HEK293 (cell line): ENCODE results near the gene ANGPTL2.

Source experiments
- CTCF ChIA-PET: fragments of 350-600 bp; formaldehyde crosslinking; extraction: SDS; loops from one replicate; lab custom pipeline; 2021; ENCODE audit warnings: antibody characterized with exemption; lab: Yijun Ruan, JAX
- POLR2A ChIA-PET: fragments of 300-600 bp; formaldehyde crosslinking; extraction: SDS; loops from one replicate; lab custom pipeline; 2020; ENCODE audit warnings: antibody characterized with exemption, inconsistent platforms; lab: Yijun Ruan, JAX
- H3K27ac ChIP-seq: fragments of 200-500 bp; sonication (Bioruptor generic); 2 replicates; pipeline ENCODE4 v1.5.1; 2014; ENCODE audit warnings: low read depth, low read length, control low read depth, inconsistent platforms; ENCODE audit errors: extremely low read depth
- H3K36me3 ChIP-seq, 2 experiments: fragments of 200-500 bp in 1 of 2; sonication (Bioruptor generic) in 1 of 2; 1 replicate in 1 of 2; 2 replicates in 1 of 2; pipeline ENCODE4 v1.5.1; 2014 to 2017; ENCODE audit warnings: inconsistent platforms in 2 of 2, low read length in 2 of 2; ENCODE audit not compliant: control insufficient read depth in 2 of 2, insufficient read depth in 1 of 2
- H3K4me1 ChIP-seq: fragments of 200-500 bp; sonication (Bioruptor generic); 2 replicates; pipeline ENCODE4 v1.5.1; 2014; ENCODE audit warnings: mild to moderate bottlenecking, low read length, inconsistent platforms; ENCODE audit not compliant: control insufficient read depth, insufficient read depth
- H3K4me3 ChIP-seq: 2 replicates; pipeline ENCODE4 v1.5.1; 2011; ENCODE audit warnings: low read depth, mild to moderate bottlenecking, control low read depth, low read length, moderate library complexity
- H3K9me3 ChIP-seq: fragments of 200-500 bp; sonication (Bioruptor generic); 2 replicates; pipeline ENCODE4 v1.5.1; 2014; ENCODE audit warnings: low read depth, low read length, inconsistent platforms; ENCODE audit not compliant: control insufficient read depth, insufficient read depth
- PATZ1 ChIP-seq: fragments of 450-650 bp; formaldehyde crosslinking; IDR thresholded peaks from 2 replicates; pipeline ENCODE4 v1.5.1; 2016; ENCODE audit warnings: missing biosample characterization, missing genetic modification characterization
- SCRT1 ChIP-seq: fragments of 450-650 bp; formaldehyde crosslinking; IDR thresholded peaks from 2 replicates; pipeline ENCODE4 v1.5.1; 2016; ENCODE audit warnings: missing biosample characterization, missing genetic modification characterization, borderline replicate concordance
- TRIM28 ChIP-seq: IDR thresholded peaks from 2 replicates; pipeline ENCODE4 v1.6.1; 2011; ENCODE audit warnings: low read length, control low read depth, borderline replicate concordance
- ZBTB1 ChIP-seq: fragments of 450-650 bp; formaldehyde crosslinking; IDR thresholded peaks from 2 replicates; pipeline ENCODE4 v1.5.1; 2016; ENCODE audit warnings: missing biosample characterization, missing genetic modification characterization
- ZBTB17 ChIP-seq: fragments of 450-650 bp; formaldehyde crosslinking; IDR thresholded peaks from 2 replicates; pipeline ENCODE4 v1.5.1; 2016; ENCODE audit warnings: missing biosample characterization, missing genetic modification characterization
- ZBTB6 ChIP-seq: fragments of 450-650 bp; formaldehyde crosslinking; IDR thresholded peaks from 2 replicates; pipeline ENCODE4 v1.5.1; 2017; ENCODE audit warnings: missing biosample characterization, missing genetic modification characterization
- ZFHX2 ChIP-seq: fragments of 450-650 bp; formaldehyde crosslinking; conservative IDR thresholded peaks from 2 replicates; pipeline ENCODE4 v1.5.1; 2016; ENCODE audit warnings: missing biosample characterization, missing genetic modification characterization
- ZFP3 ChIP-seq: fragments of 450-650 bp; formaldehyde crosslinking; IDR thresholded peaks from 2 replicates; pipeline ENCODE4 v1.5.1; 2016; ENCODE audit warnings: low read depth, missing biosample characterization, missing genetic modification characterization
- ZNF112 ChIP-seq: fragments of 450-650 bp; formaldehyde crosslinking; IDR thresholded peaks from 2 replicates; pipeline ENCODE4 v1.5.0; 2017; ENCODE audit warnings: missing biosample characterization, missing genetic modification characterization
- ZNF114 ChIP-seq: fragments of 450-650 bp; formaldehyde crosslinking; IDR thresholded peaks from 2 replicates; pipeline ENCODE4 v1.5.0; 2017; ENCODE audit warnings: missing biosample characterization, missing genetic modification characterization
- ZNF146 ChIP-seq: fragments of 450-650 bp; formaldehyde crosslinking; IDR thresholded peaks from 2 replicates; pipeline ENCODE4 v1.5.1; 2016; ENCODE audit warnings: missing biosample characterization, missing genetic modification characterization
- ZNF302 ChIP-seq: fragments of 450-650 bp; formaldehyde crosslinking; IDR thresholded peaks from 2 replicates; pipeline ENCODE4 v1.5.1; 2016; ENCODE audit warnings: missing biosample characterization, missing genetic modification characterization, low read depth
- ZNF366 ChIP-seq: fragments of 450-650 bp; formaldehyde crosslinking; conservative IDR thresholded peaks from 2 replicates; pipeline ENCODE4 v1.5.1; 2016; ENCODE audit warnings: missing biosample characterization, missing genetic modification characterization
- ZNF513 ChIP-seq: fragments of 450-650 bp; IDR thresholded peaks from 2 replicates; pipeline ENCODE4 v1.5.1; 2018; ENCODE audit warnings: missing biosample characterization, missing genetic modification characterization
- ZNF530 ChIP-seq: fragments of 450-650 bp; formaldehyde crosslinking; IDR thresholded peaks from 2 replicates; pipeline ENCODE4 v1.5.1; 2016; ENCODE audit warnings: low read depth, missing biosample characterization, missing genetic modification characterization
- ZNF544 ChIP-seq: fragments of 450-650 bp; formaldehyde crosslinking; IDR thresholded peaks from 2 replicates; pipeline ENCODE4 v1.5.0; 2017; ENCODE audit warnings: missing biosample characterization, missing genetic modification characterization
- ZNF548 ChIP-seq: fragments of 450-650 bp; formaldehyde crosslinking; IDR thresholded peaks from 2 replicates; pipeline ENCODE4 v1.5.1; 2016; ENCODE audit warnings: missing biosample characterization, missing genetic modification characterization
- ZNF561 ChIP-seq: fragments of 450-650 bp; IDR thresholded peaks from 2 replicates; pipeline ENCODE4 v1.5.1; 2018; ENCODE audit warnings: missing biosample characterization, missing genetic modification characterization, borderline replicate concordance
- ZNF660 ChIP-seq: fragments of 450-650 bp; IDR thresholded peaks from 2 replicates; pipeline ENCODE4 v1.5.1; 2018; ENCODE audit warnings: missing biosample characterization, mild to moderate bottlenecking, missing genetic modification characterization
- ZNF768 ChIP-seq: fragments of 450-650 bp; formaldehyde crosslinking; IDR thresholded peaks from 2 replicates; pipeline ENCODE4 v1.5.1; 2018; ENCODE audit warnings: missing biosample characterization, mild to moderate bottlenecking, missing genetic modification characterization
- ZNF777 ChIP-seq: fragments of 450-650 bp; formaldehyde crosslinking; IDR thresholded peaks from 2 replicates; pipeline ENCODE4 v1.5.1; 2017; ENCODE audit warnings: missing biosample characterization, missing genetic modification characterization, borderline replicate concordance
- ZNF785 ChIP-seq: fragments of 450-650 bp; formaldehyde crosslinking; IDR thresholded peaks from 2 replicates; pipeline ENCODE4 v1.5.1; 2016; ENCODE audit warnings: missing biosample characterization, missing genetic modification characterization
- TF ChIP-seq, protein P1 (sequence below): fragments of 450-650 bp; formaldehyde crosslinking; IDR thresholded peaks from 2 replicates; pipeline ENCODE4 v1.5.1; 2016; ENCODE audit warnings: missing biosample characterization, missing genetic modification characterization
- TF ChIP-seq, protein P2 (sequence below): fragments of 450-650 bp; formaldehyde crosslinking; IDR thresholded peaks from 2 replicates; pipeline ENCODE4 v1.5.1; 2016; ENCODE audit warnings: missing biosample characterization, missing genetic modification characterization
- TF ChIP-seq, protein P3 (sequence below): fragments of 450-650 bp; formaldehyde crosslinking; IDR thresholded peaks from 2 replicates; pipeline ENCODE4 v1.5.1; 2016; ENCODE audit warnings: missing biosample characterization, missing genetic modification characterization

ANGPTL2 gene

DNA sequence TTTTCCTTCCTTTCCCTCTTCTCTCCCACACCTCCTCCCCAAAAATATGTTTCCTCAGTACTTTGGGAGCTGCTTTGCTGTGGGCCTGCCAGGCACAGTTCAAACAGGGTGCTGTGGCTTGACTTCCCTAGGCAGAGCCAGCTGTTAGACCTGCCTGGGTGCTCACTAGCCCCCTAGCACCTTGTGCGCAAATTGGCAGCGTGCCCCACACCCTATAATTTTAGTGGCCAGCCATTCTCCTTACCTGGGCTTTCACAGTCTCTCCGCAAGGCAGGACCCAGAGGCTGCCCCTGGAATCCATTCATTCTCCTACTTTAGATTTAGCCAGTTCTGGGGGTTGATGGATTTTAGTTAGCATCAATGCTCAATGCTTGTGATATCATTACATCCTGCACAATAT, 72.3 kb downstream of the ANGPTL2 start:
- H3K27ac ChIP-seq = no peak overlapping the region
- H3K4me1 ChIP-seq = no peaks in the 10 kb centered on the region
- ChIA-PET POLR2A (no interaction called here), CTCF (no interaction called here)
- H3K36me3 ChIP-seq = no peaks in the 10 kb centered on the region
- H3K9me3 ChIP-seq = no peaks in the 10 kb centered on the region
- TF ChIP-seq ZNF146 (tag by site-specific recombination) = no peak
- TF ChIP-seq ZNF768 (tag by site-specific recombination) = no peak
- TF ChIP-seq ZNF561 (tag by site-specific recombination) = no peak
- no peak for TF ChIP-seq ZBTB6 (tag by site-specific recombination)
- no peak for TF ChIP-seq PATZ1 (tag by site-specific recombination)
- TF ChIP-seq ZNF112 = no peak
- TF ChIP-seq ZNF660 = no peak
- TF ChIP-seq ZBTB17 (tag by site-specific recombination) = no peak
- no peak for TF ChIP-seq TRIM28
- no peak for TF ChIP-seq ZNF302 (tag by site-specific recombination)
- no peak for TF ChIP-seq ZBTB1 (tag by site-specific recombination)
- no peak for TF ChIP-seq ZNF530 (tag by site-specific recombination)
- TF ChIP-seq, protein P1, sequence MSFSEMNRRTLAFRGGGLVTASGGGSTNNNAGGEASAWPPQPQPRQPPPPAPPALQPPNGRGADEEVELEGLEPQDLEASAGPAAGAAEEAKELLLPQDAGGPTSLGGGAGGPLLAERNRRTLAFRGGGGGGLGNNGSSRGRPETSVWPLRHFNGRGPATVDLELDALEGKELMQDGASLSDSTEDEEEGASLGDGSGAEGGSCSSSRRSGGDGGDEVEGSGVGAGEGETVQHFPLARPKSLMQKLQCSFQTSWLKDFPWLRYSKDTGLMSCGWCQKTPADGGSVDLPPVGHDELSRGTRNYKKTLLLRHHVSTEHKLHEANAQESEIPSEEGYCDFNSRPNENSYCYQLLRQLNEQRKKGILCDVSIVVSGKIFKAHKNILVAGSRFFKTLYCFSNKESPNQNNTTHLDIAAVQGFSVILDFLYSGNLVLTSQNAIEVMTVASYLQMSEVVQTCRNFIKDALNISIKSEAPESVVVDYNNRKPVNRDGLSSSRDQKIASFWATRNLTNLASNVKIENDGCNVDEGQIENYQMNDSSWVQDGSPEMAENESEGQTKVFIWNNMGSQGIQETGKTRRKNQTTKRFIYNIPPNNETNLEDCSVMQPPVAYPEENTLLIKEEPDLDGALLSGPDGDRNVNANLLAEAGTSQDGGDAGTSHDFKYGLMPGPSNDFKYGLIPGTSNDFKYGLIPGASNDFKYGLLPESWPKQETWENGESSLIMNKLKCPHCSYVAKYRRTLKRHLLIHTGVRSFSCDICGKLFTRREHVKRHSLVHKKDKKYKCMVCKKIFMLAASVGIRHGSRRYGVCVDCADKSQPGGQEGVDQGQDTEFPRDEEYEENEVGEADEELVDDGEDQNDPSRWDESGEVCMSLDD (tag by site-specific recombination) = no peak
- no peak for TF ChIP-seq ZFP3 (tag by site-specific recombination)
- no peak for TF ChIP-seq ZNF366 (tag by site-specific recombination)
- TF ChIP-seq, protein P2, sequence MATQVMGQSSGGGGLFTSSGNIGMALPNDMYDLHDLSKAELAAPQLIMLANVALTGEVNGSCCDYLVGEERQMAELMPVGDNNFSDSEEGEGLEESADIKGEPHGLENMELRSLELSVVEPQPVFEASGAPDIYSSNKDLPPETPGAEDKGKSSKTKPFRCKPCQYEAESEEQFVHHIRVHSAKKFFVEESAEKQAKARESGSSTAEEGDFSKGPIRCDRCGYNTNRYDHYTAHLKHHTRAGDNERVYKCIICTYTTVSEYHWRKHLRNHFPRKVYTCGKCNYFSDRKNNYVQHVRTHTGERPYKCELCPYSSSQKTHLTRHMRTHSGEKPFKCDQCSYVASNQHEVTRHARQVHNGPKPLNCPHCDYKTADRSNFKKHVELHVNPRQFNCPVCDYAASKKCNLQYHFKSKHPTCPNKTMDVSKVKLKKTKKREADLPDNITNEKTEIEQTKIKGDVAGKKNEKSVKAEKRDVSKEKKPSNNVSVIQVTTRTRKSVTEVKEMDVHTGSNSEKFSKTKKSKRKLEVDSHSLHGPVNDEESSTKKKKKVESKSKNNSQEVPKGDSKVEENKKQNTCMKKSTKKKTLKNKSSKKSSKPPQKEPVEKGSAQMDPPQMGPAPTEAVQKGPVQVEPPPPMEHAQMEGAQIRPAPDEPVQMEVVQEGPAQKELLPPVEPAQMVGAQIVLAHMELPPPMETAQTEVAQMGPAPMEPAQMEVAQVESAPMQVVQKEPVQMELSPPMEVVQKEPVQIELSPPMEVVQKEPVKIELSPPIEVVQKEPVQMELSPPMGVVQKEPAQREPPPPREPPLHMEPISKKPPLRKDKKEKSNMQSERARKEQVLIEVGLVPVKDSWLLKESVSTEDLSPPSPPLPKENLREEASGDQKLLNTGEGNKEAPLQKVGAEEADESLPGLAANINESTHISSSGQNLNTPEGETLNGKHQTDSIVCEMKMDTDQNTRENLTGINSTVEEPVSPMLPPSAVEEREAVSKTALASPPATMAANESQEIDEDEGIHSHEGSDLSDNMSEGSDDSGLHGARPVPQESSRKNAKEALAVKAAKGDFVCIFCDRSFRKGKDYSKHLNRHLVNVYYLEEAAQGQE (tag by site-specific recombination) = no peak
- no peak for TF ChIP-seq ZFHX2
- no peak overlapping the region for H3K4me3 ChIP-seq

DNA sequence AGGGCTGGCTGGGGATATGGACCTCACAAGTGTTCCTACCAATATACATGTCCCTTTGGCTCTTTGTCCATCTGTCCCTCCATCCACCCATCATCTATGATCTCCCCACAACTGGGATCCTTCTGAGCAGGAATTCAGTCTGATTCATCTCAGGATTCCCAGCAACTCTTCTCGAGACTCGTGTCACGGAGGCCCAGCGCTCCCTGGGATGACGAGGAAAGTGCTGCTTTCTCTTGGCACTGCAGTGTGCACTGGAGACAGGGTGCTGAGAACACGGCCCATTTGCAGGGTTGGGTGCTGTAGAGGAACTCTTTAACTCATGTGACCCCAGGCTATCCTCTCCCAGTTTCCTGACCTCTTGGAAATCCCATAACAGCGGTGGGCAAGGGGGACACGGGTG, 72.9 kb downstream of the ANGPTL2 start:
- Histone ChIP-seq H3K36me3 (no peaks in the 10 kb centered on the region), H3K9me3 (no peaks in the 10 kb centered on the region), H3K27ac (no peak overlapping the region), H3K4me3 (no peak overlapping the region), H3K4me1 (no peaks in the 10 kb centered on the region)
- ChIA-PET CTCF (no interaction called here), POLR2A (no interaction called here)
- no peak for TF ChIP-seq ZNF777 (tag by site-specific recombination)
- TF ChIP-seq ZFP3 (tag by site-specific recombination) = no peak
- no peak for TF ChIP-seq ZNF530 (tag by site-specific recombination)
- TF ChIP-seq ZNF544 = no peak
- no peak for TF ChIP-seq SCRT1 (tag by site-specific recombination)
- TF ChIP-seq, protein P3, sequence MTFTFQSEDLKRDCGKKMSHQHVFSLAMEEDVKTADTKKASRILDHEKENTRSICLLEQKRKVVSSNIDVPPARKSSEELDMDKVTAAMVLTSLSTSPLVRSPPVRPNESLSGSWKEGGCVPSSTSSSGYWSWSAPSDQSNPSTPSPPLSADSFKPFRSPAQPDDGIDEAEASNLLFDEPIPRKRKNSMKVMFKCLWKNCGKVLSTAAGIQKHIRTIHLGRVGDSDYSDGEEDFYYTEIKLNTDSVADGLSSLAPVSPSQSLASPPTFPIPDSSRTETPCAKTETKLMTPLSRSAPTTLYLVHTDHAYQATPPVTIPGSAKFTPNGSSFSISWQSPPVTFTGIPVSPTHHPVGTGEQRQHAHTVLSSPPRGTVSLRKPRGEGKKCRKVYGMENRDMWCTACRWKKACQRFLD = no peak
- no peak for TF ChIP-seq ZNF785 (tag by site-specific recombination)
- no peak for TF ChIP-seq ZNF114 (tag by site-specific recombination)
- no peak for TF ChIP-seq ZNF513 (tag by site-specific recombination)
- TF ChIP-seq TRIM28 = no peak
- no peak for TF ChIP-seq ZNF548 (tag by site-specific recombination)
